ENCODE data around the gene C4orf50. TPM values are rescaled to one million over a fixed set of nuclear protein-coding genes. Genes with fewer than 3 reads are reported as not detected.

The C4orf50 gene
- total and polyA plus RNA-seq, 2 donors (not counting 1 experiment from before 2014, with no cell fraction given) = 0.02 TPM; not detected in 1

DNA sequence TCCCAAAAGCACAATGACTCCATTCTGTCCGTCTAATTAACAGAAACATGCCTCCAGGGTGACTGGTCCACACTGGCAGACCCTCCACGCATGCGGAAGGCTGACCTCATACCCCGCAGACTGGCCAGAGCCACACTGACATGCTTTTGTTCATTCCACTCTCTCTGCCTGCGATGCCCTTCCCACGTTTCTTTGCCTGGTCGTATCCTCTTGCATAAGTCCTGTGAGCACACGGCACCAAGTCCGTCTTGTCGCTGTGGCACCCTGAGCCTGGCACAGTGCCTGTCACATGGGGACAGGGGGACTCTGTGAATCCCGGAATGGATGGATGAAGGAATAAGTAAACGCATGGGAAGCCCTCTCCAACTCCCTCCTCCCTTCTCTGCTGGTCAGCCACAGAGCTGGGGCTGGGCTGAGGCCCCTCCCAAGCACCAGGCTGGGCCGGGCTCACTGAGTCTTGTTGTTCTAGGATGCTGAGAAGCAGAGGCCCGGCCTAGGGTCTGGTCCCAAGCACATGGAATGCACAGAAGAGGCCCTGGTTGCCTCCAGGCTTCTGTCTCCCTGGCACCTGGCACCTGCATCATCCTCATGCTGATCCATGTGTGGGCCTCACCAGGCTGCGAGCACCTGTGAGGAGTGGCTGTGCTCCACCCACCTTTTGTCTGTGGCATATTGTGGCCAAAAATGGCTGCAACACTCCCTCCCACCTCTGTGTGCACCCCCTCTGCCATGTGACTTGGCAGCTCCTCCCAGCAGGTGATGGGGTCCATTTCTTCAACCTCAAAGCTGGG, 38.9 kb upstream of the C4orf50 start:
- no peaks in the 10 kb centered on the region for H3K4me1 ChIP-seq (ENCODE audit: control insufficient read depth in 2 of 2, insufficient read depth in 2 of 2, low read length in 2 of 2)
- Mint-ChIP-seq H3K27ac (no peak overlapping the region), H3K9me3 (ENCODE audit: insufficient read depth) (peaks cover 2% of the 10 kb centered on the region), H3K27me3 (no peaks in the 10 kb centered on the region), H3K4me1 (no peaks in the 10 kb centered on the region), H3K4me3 (no peak overlapping the region)
- WGBS (ENCODE audit: insufficient coverage) = 90% methylated on average over 13 of the region's 15 CpGs
- DNase-seq (no peak), ATAC-seq (ENCODE audit: low read depth) (no peak)
- intact Hi-C loops (cut with micrococcal nuclease) = no loop called here
- no peak overlapping the region for H3K4me2 ChIP-seq (replicated peaks; ENCODE audit: low read depth, low read length, poor library complexity, severe bottlenecking)
- H3K27me3 ChIP-seq (replicated peaks in 1 of 4; ENCODE audit: control extremely low read depth in 1 of 4, control insufficient read depth in 3 of 4, insufficient read depth in 4 of 4, low read length in 3 of 4) = no peaks in the 10 kb centered on the region
- no peak overlapping the region for H2AFZ ChIP-seq (ENCODE audit: insufficient read depth, low read depth, low read length, poor library complexity, severe bottlenecking)
- H3K36me3 ChIP-seq (replicated peaks in 1 of 2; ENCODE audit: control extremely low read depth in 1 of 2, control insufficient read depth in 1 of 2, extremely low read depth in 1 of 2, insufficient read depth in 2 of 2, low read length in 1 of 2) = no peaks in the 10 kb centered on the region
- no peak overlapping the region for H3K9ac ChIP-seq (ENCODE audit: low read length)
- no peak overlapping the region for H3K4me3 ChIP-seq (ENCODE audit: control extremely low read depth in 1 of 5, extremely low read depth in 1 of 5, insufficient read depth in 1 of 5, low read depth in 2 of 5, low read length in 4 of 5)
- H4K20me1 ChIP-seq (ENCODE audit: control insufficient read depth, insufficient read depth, low read length, poor library complexity, severe bottlenecking) = no peaks in the 10 kb centered on the region
- POLR2A ChIA-PET = no interaction called here
- peaks cover 0 to 67% (median 30%) of the 10 kb centered on the region in 3 donors for H3K9me3 ChIP-seq (ENCODE audit: control extremely low read depth in 1 of 3, control insufficient read depth in 2 of 3, insufficient read depth in 1 of 3, low read length in 2 of 3)
- TF ChIP-seq, protein P1, sequence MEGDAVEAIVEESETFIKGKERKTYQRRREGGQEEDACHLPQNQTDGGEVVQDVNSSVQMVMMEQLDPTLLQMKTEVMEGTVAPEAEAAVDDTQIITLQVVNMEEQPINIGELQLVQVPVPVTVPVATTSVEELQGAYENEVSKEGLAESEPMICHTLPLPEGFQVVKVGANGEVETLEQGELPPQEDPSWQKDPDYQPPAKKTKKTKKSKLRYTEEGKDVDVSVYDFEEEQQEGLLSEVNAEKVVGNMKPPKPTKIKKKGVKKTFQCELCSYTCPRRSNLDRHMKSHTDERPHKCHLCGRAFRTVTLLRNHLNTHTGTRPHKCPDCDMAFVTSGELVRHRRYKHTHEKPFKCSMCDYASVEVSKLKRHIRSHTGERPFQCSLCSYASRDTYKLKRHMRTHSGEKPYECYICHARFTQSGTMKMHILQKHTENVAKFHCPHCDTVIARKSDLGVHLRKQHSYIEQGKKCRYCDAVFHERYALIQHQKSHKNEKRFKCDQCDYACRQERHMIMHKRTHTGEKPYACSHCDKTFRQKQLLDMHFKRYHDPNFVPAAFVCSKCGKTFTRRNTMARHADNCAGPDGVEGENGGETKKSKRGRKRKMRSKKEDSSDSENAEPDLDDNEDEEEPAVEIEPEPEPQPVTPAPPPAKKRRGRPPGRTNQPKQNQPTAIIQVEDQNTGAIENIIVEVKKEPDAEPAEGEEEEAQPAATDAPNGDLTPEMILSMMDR (IDR thresholded peaks at IDR 0.05) = no peak
- no peak for TF ChIP-seq EZH2 (IDR thresholded peaks at IDR 0.05; ENCODE audit: borderline replicate concordance, insufficient read depth, low read depth, low read length, poor library complexity, severe bottlenecking)
- no peaks in the 10 kb centered on the region for H3K79me2 ChIP-seq (ENCODE audit: control insufficient read depth, insufficient read depth, low read length)
- CTCF ChIA-PET = no interaction called here
- H3K27ac ChIP-seq (ENCODE audit: low read length in 2 of 2) = no peak overlapping the region

DNA sequence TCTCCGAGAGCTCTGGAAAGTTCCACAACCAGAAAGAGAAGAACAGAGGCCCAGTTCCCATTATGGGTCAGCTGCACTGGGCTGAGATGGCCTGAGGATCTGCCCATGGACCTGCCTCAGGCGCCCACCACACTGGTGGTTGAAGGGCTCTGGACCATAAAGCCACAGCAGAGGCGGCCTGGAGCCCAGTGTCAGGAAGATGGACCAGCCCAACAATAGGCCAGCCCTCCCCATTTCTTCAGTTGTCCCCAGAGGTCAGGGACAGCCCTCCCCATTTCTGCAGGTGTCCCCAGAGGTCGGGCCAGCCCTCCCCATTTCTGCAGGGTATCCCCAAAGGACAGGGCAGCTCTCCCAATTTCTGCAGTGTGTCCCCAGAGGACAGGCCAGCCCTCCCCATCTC, 37.2 kb upstream of the C4orf50 start:
- peaks cover 2% of the 10 kb centered on the region for H3K9me3 Mint-ChIP-seq (ENCODE audit: insufficient read depth)
- ATAC-seq (ENCODE audit: low read depth) (no peak), DNase-seq (no peak)
- H3K79me2 ChIP-seq (ENCODE audit: control insufficient read depth, insufficient read depth, low read length) = no peaks in the 10 kb centered on the region
- no peaks in the 10 kb centered on the region for H4K20me1 ChIP-seq (ENCODE audit: control insufficient read depth, insufficient read depth, low read length, poor library complexity, severe bottlenecking)
- H3K4me2 ChIP-seq (replicated peaks; ENCODE audit: low read depth, low read length, poor library complexity, severe bottlenecking) = no peak overlapping the region
- H3K36me3 ChIP-seq (replicated peaks in 1 of 2; ENCODE audit: control extremely low read depth in 1 of 2, control insufficient read depth in 1 of 2, extremely low read depth in 1 of 2, insufficient read depth in 2 of 2, low read length in 1 of 2) = no peaks in the 10 kb centered on the region
- no peak for TF ChIP-seq EZH2 (IDR thresholded peaks at IDR 0.05; ENCODE audit: borderline replicate concordance, insufficient read depth, low read depth, low read length, poor library complexity, severe bottlenecking)
- TF ChIP-seq, protein P1 (IDR thresholded peaks at IDR 0.05) = no peak
- H3K4me1 ChIP-seq (ENCODE audit: control insufficient read depth in 2 of 2, insufficient read depth in 2 of 2, low read length in 2 of 2) = no peaks in the 10 kb centered on the region
- H3K9ac ChIP-seq (ENCODE audit: low read length) = no peak overlapping the region
- H3K4me3 Mint-ChIP-seq = no peak overlapping the region
- intact Hi-C loops (cut with micrococcal nuclease) = no loop called here
- ChIA-PET POLR2A (no interaction called here), CTCF (no interaction called here)
- H3K27ac ChIP-seq (ENCODE audit: low read length in 2 of 2) = no peak overlapping the region
- H3K27me3 Mint-ChIP-seq = no peaks in the 10 kb centered on the region
- no peaks in the 10 kb centered on the region for H3K4me1 Mint-ChIP-seq
- H3K9me3 ChIP-seq (ENCODE audit: control extremely low read depth in 1 of 3, control insufficient read depth in 2 of 3, insufficient read depth in 1 of 3, low read length in 2 of 3) = peaks cover 0 to 50% (median 29%) of the 10 kb centered on the region in 3 donors
- H3K4me3 ChIP-seq (ENCODE audit: control extremely low read depth in 1 of 5, extremely low read depth in 1 of 5, insufficient read depth in 1 of 5, low read depth in 2 of 5, low read length in 4 of 5) = no peak overlapping the region
- H3K27ac Mint-ChIP-seq = no peak overlapping the region
- H3K27me3 ChIP-seq (replicated peaks in 1 of 4; ENCODE audit: control extremely low read depth in 1 of 4, control insufficient read depth in 3 of 4, insufficient read depth in 4 of 4, low read length in 3 of 4) = no peaks in the 10 kb centered on the region
- H2AFZ ChIP-seq (ENCODE audit: insufficient read depth, low read depth, low read length, poor library complexity, severe bottlenecking) = no peak overlapping the region
- 83% methylated on average over 4 of the region's 4 CpGs for WGBS (ENCODE audit: insufficient coverage)
